GM10266 (cell line): Measurements from ENCODE around the gene ARHGEF37.
"Not testable (repeated sequence)": the region's sequence is repeated elsewhere in the genome, so short reads cannot be mapped to it uniquely, and the experiment has no call there.

Experiments
- DNase-seq: peaks from one replicate; pipeline ENCODE4 v3.0.0; 2012; ENCODE audit errors: extremely low spot score
- CTCF ChIP-seq: IDR thresholded peaks from 2 replicates; pipeline ENCODE4 v1.5.1; 2012; ENCODE audit warnings: mild to moderate bottlenecking, low read depth; ENCODE audit not compliant: control insufficient read depth, insufficient read depth; ENCODE audit errors: missing control alignments

Gene ARHGEF37

GRCh38 chr5:149594206-149594895 is 13.1 kb downstream of the ARHGEF37 start:
- DNase-seq: no peak
- no peak for TF ChIP-seq CTCF

GRCh38 chr5:149595105-149595504 is 13.8 kb downstream of the ARHGEF37 start:
- not testable (repeated sequence) for DNase-seq

- TF ChIP-seq CTCF: no peak
- DNase-seq: no peak
Observed at GRCh38 chr5:149596712-149597111, 15.4 kb downstream of the ARHGEF37 start.

GRCh38 chr5:149597618-149598017 is 16.3 kb downstream of the ARHGEF37 start:
- DNase-seq: no peak
- no peak for TF ChIP-seq CTCF

GRCh38 chr5:149598234-149598633 is 16.9 kb downstream of the ARHGEF37 start:
- DNase-seq: not testable (repeated sequence)

- no peak for DNase-seq
- TF ChIP-seq CTCF: no peak
Observed at GRCh38 chr5:149598966-149599365, 17.7 kb downstream of the ARHGEF37 start.

- TF ChIP-seq CTCF: no peak
- no peak for DNase-seq
Observed at GRCh38 chr5:149599375-149599774, 18.1 kb downstream of the ARHGEF37 start.

GRCh38 chr5:149600932-149601331 is 19.6 kb downstream of the ARHGEF37 start:
- no peak for TF ChIP-seq CTCF
- DNase-seq: no peak

GRCh38 chr5:149603210-149603609 is 21.9 kb downstream of the ARHGEF37 start:
- no peak for DNase-seq
- no peak for TF ChIP-seq CTCF
